ENCODE results near the gene MCOLN3.
"Not testable (repeated sequence)": the region's sequence is repeated elsewhere in the genome, so short reads cannot be mapped to it uniquely, and the experiment has no call there.

Gene MCOLN3

GRCh38 chr1:84991097-84991920, 57.0 kb downstream of the MCOLN3 start:
- TF ChIP-seq CTCF (IDR thresholded peaks at IDR 0.05; ENCODE audit: insufficient read depth, missing control alignments), result no peak
- no peak for FAIRE-seq

DNA sequence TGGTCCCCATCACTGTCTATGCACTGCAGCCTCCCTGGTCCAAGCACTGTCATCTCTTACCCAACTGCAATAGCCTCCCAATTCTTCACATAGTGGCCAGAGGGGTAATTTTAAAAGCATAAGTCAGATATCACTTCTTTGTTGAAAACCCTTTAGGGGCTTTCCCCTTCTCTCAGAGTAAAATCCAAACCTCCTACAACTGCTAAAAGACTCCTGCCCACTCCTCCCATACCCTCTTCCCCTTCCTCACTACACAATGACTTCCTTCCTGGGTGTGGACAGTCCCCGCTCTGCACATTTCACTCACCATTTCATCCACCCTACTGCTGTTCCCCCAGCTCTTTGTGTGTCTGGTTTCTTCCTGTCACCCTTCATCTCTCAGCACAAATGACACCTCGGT, 59.7 kb downstream of the MCOLN3 start:
- DNase-seq (ENCODE audit: insufficient read length, low spot score) (no peak), FAIRE-seq (no peak)
- TF ChIP-seq CTCF (IDR thresholded peaks at IDR 0.05; ENCODE audit: insufficient read depth, missing control alignments), result no peak

More at GRCh38 chr1:84991097-84991920, 57.0 kb downstream of the MCOLN3 start:
- DNase-seq (ENCODE audit: insufficient read length, low spot score), result no peak

GRCh38 chr1:84986561-84986960, 61.7 kb downstream of the MCOLN3 start:
- FAIRE-seq; DNase-seq (ENCODE audit: insufficient read length, low spot score): not testable (repeated sequence)

- no peak for DNase-seq (ENCODE audit: insufficient read length, low spot score)
- no peak for TF ChIP-seq CTCF (IDR thresholded peaks at IDR 0.05; ENCODE audit: insufficient read depth, missing control alignments)
- FAIRE-seq, result no peak
Measured at GRCh38 chr1:84985365-84985764, 62.9 kb downstream of the MCOLN3 start.

DNA sequence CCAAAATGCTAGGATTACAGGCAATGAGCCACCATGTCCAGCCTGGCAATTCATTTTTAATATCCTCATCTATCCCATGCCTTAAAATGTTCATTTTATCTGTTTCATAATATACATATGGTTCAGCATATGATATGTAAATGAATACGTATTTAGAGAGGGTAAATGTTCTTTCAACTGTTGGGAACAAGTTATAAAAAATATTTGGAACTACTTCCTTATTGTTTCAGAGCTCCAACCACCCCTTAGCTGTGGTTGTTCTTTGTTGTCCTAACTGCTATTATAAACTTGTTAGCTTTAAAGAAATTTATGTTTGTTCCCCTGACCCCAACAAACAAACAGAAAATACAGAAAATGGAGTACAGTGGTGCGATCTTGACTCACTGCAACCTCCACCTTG, 65.9 kb downstream of the MCOLN3 start:
- no peak for TF ChIP-seq CTCF (IDR thresholded peaks at IDR 0.05; ENCODE audit: insufficient read depth, missing control alignments)
- FAIRE-seq (no peak), DNase-seq (ENCODE audit: insufficient read length, low spot score) (no peak)

GRCh38 chr1:84975035-84975434, 73.3 kb downstream of the MCOLN3 start:
- TF ChIP-seq CTCF (IDR thresholded peaks at IDR 0.05; ENCODE audit: insufficient read depth, missing control alignments), result no peak
- no peak for FAIRE-seq
- no peak for DNase-seq (ENCODE audit: insufficient read length, low spot score)

DNA sequence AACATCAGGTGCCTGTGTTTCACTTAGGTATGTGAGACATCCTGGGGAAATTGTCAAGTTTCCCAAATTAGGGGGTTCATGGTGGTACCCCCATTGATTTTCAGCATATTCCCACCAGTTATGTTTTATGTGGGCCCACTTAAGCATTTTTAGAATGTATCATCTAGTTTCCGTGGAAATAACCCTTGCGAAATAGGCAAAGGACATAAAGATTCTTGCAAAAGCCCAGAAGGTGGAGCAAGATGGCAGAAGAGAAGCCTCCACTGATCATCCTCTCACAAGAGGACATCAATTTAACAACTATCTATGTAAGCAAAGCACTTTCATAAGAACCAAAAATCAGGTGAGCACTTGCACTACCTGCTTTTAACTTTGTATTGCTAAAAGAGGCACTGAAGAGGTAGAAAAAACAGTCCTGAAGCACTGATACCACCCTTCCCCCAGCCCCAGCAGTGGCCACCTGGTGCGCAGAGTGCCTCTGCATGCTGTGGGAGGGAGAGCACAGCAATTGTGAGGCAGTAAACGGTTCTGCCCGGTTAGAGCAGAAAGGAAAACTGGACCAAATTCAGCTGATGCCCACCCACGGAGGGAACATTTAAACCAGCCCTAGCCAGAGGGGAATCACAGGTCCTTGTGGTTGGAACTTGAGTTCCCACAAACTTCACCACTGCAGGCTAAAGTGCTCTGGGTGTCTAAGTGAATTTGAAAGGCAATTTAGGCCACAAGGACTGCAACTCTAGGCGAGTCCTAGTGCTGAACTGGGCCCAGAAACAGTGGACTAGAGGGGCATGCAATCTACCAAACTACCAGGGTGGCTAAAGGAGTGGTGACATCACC, 74.6 kb downstream of the MCOLN3 start:
- no peak for FAIRE-seq
- DNase-seq (ENCODE audit: insufficient read length, low spot score), result no peak
- no peak for TF ChIP-seq CTCF (IDR thresholded peaks at IDR 0.05; ENCODE audit: insufficient read depth, missing control alignments)

All from D721Med (cell line).